HG02610 (cell line): ENCODE results near the gene CPNE6.

Experiments used
- ATAC-seq: cut with Tn5 transposase; IDR thresholded peaks from one replicate; pipeline ENCODE4 v1.9.1; 2021; ENCODE audit warnings: mild to moderate bottlenecking, moderate library complexity; ENCODE audit not compliant: unreplicated experiment

Gene CPNE6

GRCh38 chr14:24054324-24054641 is 17.1 kb upstream of the CPNE6 start:
- ATAC-seq = no peak

DNA sequence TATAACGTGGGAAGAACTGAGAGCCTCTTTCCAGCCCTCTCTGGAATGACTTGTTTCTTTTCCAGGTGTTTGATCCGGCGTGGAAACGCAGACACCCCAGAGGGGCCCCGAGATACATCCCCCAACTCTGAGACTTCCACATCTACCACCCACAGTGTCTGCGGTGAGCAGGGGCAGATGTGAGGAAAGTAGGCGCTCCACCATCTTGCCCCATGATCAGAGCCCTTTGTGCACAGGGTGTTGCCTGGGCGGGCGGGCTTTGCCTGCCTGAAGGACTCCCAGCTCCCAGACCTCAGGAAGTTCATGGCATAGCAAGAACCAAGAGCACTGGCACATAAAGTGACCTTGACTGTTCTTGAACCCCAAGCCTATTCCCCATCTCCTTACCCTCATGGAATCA is 16.7 kb upstream of the CPNE6 start:
- no peak for ATAC-seq

GRCh38 chr14:24055971-24056799 is 15.2 kb upstream of the CPNE6 start:
- no peak for ATAC-seq

- no peak for ATAC-seq
Observed at GRCh38 chr14:24056800-24057184, 14.6 kb upstream of the CPNE6 start.

DNA sequence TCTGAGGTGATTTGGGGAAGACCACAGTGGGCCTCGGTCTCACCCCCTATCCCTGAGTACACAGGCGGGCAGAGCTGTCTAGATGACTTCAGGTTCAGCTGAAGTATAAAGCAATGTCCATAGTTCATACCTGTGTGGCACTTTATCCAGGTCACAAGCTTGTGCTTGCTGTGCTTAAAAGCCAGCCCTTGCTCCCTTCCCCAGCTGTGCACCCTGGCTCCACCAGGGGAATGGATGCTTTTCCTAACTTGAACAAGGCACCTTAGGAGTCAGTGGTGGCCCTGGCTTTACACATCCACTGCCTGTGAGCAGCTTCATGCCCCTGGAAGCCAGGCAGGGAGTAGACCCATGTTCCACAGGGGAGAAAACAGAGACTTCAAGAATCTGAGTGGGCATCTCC is 14.1 kb upstream of the CPNE6 start:
- ATAC-seq = no peak

DNA sequence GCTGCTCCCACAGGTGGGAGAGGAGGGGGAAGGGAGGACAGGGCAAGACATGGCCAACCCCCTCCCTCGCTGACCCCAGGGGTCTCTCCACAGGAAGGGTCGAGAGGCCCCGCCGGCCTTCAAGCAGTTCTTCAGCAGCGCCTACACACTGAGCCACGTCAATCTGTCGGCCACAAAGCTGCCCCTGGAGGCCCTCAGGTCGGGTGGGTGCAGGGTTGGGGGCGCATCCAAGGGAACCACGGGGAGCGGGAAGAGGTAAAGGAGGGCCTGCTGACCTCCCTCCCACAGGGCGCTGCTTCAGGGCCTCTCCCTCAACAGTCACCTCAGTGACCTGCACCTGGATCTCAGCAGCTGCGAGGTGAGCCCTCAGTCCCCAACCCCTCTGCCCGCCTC is 13.5 kb upstream of the CPNE6 start:
- no peak for ATAC-seq

DNA sequence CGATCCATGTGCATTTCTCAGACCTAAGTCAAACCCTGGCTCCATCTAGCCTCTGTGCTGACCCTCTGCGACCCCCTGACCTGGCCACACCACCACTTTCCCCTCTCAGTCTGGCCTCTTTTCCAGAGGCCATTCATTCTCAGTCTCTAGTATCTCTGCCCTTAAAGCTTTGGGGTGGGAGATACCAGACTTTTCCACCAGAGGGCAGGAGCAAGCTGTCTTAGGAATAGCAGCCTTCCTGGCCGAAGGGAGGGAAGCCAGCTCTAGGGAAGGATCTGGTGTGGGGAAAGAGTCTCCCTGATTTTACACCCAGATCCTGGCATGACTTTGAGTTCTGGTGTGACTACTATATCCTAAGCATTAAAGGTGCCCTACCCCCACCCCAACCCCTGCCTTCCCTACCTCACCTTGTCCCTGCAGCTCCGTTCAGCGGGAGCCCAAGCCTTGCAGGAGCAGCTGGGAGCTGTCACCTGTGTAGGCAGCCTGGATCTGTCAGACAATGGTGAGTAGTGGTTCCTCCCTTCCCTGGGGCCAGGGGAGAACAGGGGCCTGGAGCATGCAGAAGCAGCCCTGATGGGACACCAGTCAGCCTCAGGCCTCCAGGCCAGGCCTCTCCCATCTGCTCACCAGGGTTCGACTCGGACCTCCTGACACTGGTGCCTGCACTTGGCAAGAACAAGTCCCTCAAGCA is 13.0 kb upstream of the CPNE6 start:
- peak; percentile 48 for ATAC-seq

GRCh38 chr14:24058951-24059475 is 12.3 kb upstream of the CPNE6 start:
- ATAC-seq = no peak

DNA sequence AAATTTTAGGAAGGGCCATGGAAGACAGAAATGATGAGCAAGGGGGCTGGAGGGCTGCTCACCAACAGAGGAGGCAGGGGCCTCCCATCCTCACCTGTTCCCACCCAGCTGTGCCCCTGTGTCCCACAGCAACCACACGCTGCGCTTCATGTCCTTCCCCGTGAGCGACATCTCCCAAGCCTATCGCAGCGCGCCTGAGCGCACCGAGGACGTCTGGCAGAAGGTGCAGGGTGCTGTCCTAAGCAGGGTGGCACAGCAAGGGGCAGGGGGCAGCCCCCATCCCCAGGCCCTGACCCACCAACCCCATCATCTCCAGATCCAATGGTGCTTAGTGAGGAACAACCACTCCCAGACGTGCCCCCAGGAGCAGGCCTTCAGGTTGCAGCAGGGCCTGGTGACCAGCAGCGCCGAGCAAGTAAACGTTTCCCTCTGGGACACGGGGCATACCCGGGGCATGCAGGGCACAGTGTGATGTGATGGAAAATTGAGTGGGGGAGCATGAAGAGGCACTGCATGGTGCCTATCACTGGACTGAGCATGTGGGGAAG is 11.4 kb upstream of the CPNE6 start:
- no peak for ATAC-seq

DNA sequence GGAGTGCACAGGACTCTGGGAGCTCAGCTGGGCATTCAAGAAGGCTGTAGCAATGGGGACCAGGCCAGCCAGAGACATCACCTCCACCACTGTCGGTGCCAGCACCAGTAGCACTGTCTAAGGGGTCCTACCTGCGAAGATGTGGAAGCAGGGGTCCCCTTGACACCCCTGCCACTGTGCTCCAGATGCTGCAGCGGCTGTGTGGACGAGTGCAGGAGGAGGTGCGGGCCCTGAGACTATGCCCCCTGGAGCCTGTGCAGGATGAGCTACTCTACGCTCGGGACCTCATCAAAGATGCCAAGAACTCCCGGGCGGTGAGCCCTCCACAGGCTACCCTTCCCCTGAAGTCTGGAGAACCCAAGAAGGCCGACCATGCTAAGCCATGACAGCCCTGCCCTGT is 10.9 kb upstream of the CPNE6 start:
- no peak for ATAC-seq

DNA sequence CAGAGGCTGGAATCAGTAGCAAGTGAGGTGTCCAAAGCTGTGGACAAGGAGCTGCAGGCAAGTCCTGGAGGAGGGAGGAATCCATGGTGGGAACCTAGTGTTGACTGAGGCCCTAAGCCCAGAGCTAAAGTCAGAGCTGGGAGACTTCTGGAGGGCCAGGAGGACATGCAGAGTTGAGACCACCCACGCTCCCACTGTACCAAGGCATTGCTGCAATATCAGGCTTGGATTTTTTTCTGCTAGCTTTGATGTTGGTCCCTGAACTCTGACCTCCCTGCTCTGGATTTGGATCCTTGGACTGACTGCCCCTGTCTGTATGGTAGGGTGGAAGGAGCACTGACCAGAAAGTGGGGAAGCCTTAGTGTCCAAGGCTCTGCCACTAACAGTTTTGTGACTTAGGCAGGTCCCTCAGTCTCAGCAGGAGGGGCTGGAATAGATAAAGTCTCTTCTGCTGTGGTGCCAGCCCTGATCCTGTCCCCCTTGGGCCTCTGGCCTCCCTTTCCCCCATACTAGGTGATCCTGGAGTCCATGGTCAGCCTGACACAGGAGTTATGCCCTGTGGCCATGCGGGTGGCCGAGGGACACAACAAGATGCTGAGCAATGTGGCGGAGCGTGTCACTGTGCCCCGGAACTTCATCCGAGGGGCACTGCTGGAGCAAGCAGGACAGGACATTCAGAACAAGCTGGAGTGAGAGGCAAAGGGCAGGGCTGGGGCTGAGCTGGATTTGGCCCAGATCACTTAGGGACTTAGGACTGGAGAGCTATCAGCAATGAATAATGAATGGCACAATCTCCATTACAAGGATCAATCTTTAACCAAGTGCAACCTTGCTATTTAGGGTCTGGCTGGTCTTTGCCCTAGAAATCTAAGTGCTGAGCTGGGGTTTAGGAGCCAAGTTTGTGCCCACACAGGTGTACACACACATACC is 10.1 kb upstream of the CPNE6 start:
- ATAC-seq = no peak

DNA sequence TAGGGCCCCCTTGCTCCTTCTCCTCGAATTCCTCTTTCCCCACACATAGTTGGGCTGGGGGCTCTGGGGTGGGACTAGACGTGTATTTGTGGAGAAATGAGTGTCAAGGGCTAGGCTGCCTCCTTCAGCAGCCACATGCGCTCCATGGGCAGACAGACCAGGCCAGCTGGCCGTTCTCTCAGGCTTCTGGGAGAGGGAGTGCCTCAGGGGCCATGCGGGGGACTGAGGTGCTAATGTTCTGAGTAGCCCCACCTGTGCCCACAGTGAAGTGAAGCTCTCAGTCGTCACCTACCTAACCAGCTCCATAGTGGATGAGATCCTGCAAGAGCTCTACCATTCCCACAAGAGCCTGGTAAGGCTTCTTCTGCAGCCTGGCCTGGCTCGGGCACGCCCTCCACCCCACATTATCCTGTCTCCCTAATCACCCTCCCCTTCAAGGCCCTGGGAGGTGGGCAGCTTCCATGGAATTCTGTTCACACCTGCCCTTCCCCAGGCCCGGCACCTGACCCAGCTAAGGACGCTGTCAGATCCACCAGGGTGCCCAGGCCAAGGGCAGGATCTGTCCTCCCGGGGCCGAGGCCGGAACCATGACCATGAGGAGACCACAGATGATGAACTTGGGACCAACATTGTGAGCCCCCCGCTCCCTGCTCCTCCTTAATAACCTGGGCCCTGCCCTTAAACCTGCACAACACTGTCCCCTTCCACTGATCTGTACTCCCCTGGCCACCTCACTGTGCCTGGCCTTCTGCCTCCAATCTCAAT is 9.0 kb upstream of the CPNE6 start:
- ATAC-seq = no peak

DNA sequence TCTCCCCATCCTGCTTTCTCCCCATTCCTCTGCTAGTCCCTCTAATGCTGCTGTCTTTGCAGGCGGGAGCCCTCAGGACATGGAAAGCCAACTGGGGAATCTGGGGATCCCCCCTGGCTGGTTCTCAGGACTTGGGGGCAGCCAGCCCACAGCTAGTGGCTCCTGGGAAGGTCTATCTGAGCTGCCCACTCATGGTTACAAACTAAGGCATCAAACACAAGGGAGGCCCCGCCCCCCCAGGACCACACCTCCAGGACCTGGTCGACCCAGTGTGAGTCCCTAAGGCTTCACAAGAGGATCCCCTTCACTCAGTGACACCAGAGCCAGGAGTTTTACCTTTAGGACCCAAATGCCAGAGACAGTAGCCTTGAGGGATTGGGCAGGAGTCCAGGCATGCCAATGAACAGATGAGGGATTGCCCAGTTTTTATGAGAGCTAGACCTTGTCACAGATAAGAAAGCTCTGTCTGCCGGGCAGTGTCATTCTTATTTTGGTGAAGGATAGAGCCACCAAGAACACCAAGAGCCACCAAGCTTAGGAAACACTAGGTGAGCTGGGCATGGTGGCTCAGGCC is 8.0 kb upstream of the CPNE6 start:
- no peak for ATAC-seq

DNA sequence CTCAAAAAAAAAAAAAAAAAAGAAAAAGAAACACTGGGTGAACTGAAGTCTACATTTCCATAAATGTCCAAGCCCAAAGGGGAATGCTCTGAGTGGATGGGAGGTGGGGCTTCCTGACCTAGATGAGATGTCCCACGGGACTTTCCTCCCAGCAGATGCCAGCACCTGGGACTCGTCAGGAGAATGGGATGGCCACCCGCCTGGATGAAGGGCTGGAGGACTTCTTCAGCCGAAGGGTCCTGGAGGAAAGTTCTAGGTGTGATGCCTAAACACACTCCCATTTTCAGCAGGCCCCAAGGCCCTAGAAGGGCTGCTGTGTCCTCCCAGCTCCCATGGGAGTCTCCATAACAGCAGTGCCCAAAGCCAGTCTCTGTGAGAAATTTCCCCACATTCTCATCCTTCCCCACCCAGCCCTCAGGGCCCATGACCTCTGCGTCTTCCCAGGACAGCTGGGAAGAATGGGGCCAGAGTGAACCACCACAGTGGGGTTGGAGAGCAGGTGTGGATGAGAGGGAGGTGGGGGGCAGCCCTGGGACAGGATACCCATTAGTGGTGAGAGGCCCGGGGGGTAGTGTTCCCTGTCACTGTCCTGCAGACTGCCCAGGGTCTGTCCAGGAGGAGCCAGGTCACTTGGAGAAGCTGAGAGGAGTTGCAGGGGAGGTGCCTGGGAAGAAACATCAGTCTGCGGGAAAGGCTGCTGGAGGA is 7.1 kb upstream of the CPNE6 start:
- no peak for ATAC-seq

DNA sequence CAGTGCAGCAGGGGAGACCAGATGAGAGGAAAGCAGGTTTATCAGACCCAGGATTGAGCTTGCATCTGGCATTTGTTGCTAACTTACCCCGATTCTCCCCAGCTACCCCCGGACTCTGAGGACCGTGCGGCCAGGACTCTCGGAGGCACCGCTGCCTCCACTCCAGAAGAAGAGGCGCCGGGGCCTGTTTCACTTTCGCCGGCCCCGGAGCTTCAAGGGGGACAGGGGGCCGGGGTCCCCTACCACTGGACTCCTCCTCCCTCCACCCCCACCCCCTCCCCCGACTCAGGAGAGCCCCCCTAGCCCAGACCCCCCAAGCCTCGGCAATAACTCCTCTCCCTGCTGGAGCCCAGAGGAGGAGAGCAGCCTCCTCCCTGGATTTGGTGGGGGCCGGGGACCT is 6.5 kb upstream of the CPNE6 start:
- ATAC-seq = no peak

GRCh38 chr14:24065408-24065807 is 6.0 kb upstream of the CPNE6 start:
- no peak for ATAC-seq

- ATAC-seq = no peak
Observed at GRCh38 chr14:24066496-24067132, 4.7 kb upstream of the CPNE6 start.

- ATAC-seq = no peak
Observed at GRCh38 chr14:24067133-24068082, 4.0 kb upstream of the CPNE6 start.
